ENCODE data around the gene IFNL2.
"Not testable (repeated sequence)": the region's sequence is repeated elsewhere in the genome, so short reads cannot be mapped to it uniquely, and the experiment has no call there.

Gene IFNL2

GRCh38 chr19:39268085-39268484 is at the start of gene IFNL2:
IFNL2 (plus strand) TSS chr19:39268396; CDS start chr19:39268569, 173 bp downstream.
- DNase-seq = not testable (repeated sequence)

GRCh38 chr19:39219108-39219507 is 49.1 kb upstream of the IFNL2 start:
- not testable (repeated sequence) for DNase-seq

GRCh38 chr19:39223703-39224279 is 44.4 kb upstream of the IFNL2 start:
- no peak for DNase-seq

GRCh38 chr19:39224910-39225309 is 43.3 kb upstream of the IFNL2 start:
- no peak for DNase-seq

GRCh38 chr19:39230096-39230764 is 38.0 kb upstream of the IFNL2 start:
- DNase-seq = no peak

- no peak for DNase-seq
Measured at GRCh38 chr19:39232708-39233107, 35.5 kb upstream of the IFNL2 start.

- no peak for DNase-seq
Measured at GRCh38 chr19:39236527-39236926, 31.7 kb upstream of the IFNL2 start.

- peak; percentile 48 for DNase-seq
Measured at GRCh38 chr19:39237200-39238184, 30.7 kb upstream of the IFNL2 start.

- no peak for DNase-seq
Measured at GRCh38 chr19:39238209-39238608, 30.0 kb upstream of the IFNL2 start.

- no peak for DNase-seq
Measured at GRCh38 chr19:39238944-39239343, 29.3 kb upstream of the IFNL2 start.

- no peak for DNase-seq
Measured at GRCh38 chr19:39240421-39240820, 27.8 kb upstream of the IFNL2 start.

GRCh38 chr19:39243741-39244140 is 24.5 kb upstream of the IFNL2 start:
- not testable (repeated sequence) for DNase-seq

GRCh38 chr19:39244410-39245100 is 23.6 kb upstream of the IFNL2 start, which contains the start of gene IFNL3:
IFNL3 (minus strand) TSS chr19:39245006; CDS start chr19:39244967, 39 bp downstream.
- not testable (repeated sequence) for DNase-seq

- not testable (repeated sequence) for DNase-seq
Measured at GRCh38 chr19:39245166-39245565, 23.0 kb upstream of the IFNL2 start.

GRCh38 chr19:39246951-39247669 is 21.1 kb upstream of the IFNL2 start:
- DNase-seq = no peak

- DNase-seq = no peak
Measured at GRCh38 chr19:39247701-39248664, 20.2 kb upstream of the IFNL2 start.

GRCh38 chr19:39248806-39249205 is 19.4 kb upstream of the IFNL2 start, which contains the start of gene IFNL4:
IFNL4 (minus strand) TSS chr19:39248856.
- no peak for DNase-seq

- DNase-seq = no peak
Measured at GRCh38 chr19:39251081-39251480, 17.1 kb upstream of the IFNL2 start.

- DNase-seq = no peak
Measured at GRCh38 chr19:39251846-39252245, 16.4 kb upstream of the IFNL2 start.

- DNase-seq = no peak
Measured at GRCh38 chr19:39252458-39252857, 15.7 kb upstream of the IFNL2 start.
